ENCODE data around the gene SLC15A3. TPM values are rescaled to one million over a fixed set of nuclear protein-coding genes. Genes with fewer than 3 reads are reported as not detected.

Gene SLC15A3
- total RNA-seq, 2 experiments from 2014 or later: 12.6 to 41.4 TPM

DNA sequence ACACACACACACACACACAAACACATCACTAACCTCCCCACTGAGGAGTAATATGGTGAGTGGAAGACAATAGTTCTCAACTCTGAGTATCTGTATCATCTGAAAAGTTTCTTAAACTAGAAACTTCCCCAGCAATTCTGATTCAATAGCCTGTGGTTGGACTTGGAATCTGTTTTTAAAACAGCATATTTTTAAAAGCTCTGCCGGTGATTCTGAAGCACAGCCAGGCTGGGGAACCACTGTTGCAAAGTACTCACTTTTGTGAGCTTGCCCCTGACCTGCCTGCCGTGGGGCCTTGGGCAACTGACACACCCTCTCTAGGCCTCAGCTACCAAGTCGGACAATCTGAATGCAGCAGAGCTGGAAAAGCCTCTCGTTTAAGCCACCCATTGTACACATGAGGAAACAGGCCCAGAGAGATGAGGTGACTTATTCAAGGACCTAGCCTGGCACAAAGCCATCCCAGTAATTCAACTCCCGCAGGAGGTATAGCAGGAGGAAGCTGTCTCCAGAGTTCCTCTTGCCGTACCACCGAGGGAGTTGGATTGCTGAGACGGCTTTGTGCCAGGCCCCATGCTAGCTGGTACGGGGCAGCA is 8.9 kb downstream of the SLC15A3 start:
- Histone ChIP-seq H4K20me1 (ENCODE audit: insufficient read depth, low read length) (no peaks in the 10 kb centered on the region), H3K4me2 (ENCODE audit: low read length) (no peak overlapping the region), H3K36me3 (ENCODE audit: insufficient read depth, low read length) (peaks cover 20% of the 10 kb centered on the region; the same call in 1 of the 2 replicates), H2AFZ (ENCODE audit: low read length) (no peak overlapping the region), H3K9me3 (ENCODE audit: low read length) (no peaks in the 10 kb centered on the region), H3K79me2 (ENCODE audit: insufficient read depth, low read depth, low read length) (no peaks in the 10 kb centered on the region), H3K27ac (ENCODE audit: low read depth, low read length, poor library complexity, severe bottlenecking) (no peak overlapping the region), H3K9me2 (ENCODE audit: insufficient read depth, low read length) (no peaks in the 10 kb centered on the region), H3K4me1 (ENCODE audit: insufficient read depth, low read length, poor library complexity, severe bottlenecking) (peaks cover 21% of the 10 kb centered on the region), H3K4me3 (ENCODE audit: low read depth, low read length, poor library complexity, severe bottlenecking) (no peak overlapping the region)
- intact Hi-C loops (cut with micrococcal nuclease; ENCODE audit: unreplicated experiment): no loop called here
- BruUV-seq (replicated peaks): no TSS peak
- POLR2A ChIA-PET: interaction anchor here (1.3 kb wide), 1 partner anchor 11 kb away, joined by 3 read pairs; no protein-coding TSS in a partner anchor
- CTCF ChIA-PET (ENCODE audit: unreplicated experiment): no interaction called here
- TF ChIP-seq, protein P1, sequence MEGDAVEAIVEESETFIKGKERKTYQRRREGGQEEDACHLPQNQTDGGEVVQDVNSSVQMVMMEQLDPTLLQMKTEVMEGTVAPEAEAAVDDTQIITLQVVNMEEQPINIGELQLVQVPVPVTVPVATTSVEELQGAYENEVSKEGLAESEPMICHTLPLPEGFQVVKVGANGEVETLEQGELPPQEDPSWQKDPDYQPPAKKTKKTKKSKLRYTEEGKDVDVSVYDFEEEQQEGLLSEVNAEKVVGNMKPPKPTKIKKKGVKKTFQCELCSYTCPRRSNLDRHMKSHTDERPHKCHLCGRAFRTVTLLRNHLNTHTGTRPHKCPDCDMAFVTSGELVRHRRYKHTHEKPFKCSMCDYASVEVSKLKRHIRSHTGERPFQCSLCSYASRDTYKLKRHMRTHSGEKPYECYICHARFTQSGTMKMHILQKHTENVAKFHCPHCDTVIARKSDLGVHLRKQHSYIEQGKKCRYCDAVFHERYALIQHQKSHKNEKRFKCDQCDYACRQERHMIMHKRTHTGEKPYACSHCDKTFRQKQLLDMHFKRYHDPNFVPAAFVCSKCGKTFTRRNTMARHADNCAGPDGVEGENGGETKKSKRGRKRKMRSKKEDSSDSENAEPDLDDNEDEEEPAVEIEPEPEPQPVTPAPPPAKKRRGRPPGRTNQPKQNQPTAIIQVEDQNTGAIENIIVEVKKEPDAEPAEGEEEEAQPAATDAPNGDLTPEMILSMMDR (conservative IDR thresholded peaks at IDR 0.05; ENCODE audit: low read length): no peak
- TF ChIP-seq EZH2phosphoT487 (IDR thresholded peaks at IDR 0.05; ENCODE audit: borderline replicate concordance, low read depth, low read length): no peak
- no peak for DNase-seq (ENCODE audit: low spot score)

DNA sequence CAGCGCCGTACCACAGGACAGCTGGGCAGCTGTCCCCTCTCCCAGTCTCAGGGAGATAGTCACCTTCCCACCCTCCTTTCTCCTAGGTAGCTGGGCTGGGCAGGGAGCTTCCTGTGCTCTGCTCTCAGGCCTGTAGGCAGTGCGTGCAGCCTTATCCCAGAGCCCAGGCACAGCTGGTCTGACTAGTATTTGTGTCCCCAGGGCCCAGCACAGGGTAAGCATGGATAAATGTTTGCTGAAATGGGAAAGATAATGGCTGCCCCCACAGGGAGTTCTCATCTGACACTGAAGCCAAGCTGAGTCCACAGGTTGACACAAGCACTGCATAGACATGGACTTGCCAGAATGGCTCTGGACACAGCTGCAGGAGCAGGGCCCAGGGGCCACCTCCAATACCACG is 9.8 kb downstream of the SLC15A3 start:
- no peaks in the 10 kb centered on the region for H3K9me3 ChIP-seq (ENCODE audit: low read length)
- no TSS peak for BruUV-seq (replicated peaks)
- no peaks in the 10 kb centered on the region for H4K20me1 ChIP-seq (ENCODE audit: insufficient read depth, low read length)
- H3K79me2 ChIP-seq (ENCODE audit: insufficient read depth, low read depth, low read length): no peaks in the 10 kb centered on the region
- peak overlapping the region; percentile 6 for H3K4me3 ChIP-seq (ENCODE audit: low read depth, low read length, poor library complexity, severe bottlenecking)
- no peak overlapping the region for H3K27ac ChIP-seq (ENCODE audit: low read depth, low read length, poor library complexity, severe bottlenecking)
- peaks cover 21% of the 10 kb centered on the region for H3K4me1 ChIP-seq (ENCODE audit: insufficient read depth, low read length, poor library complexity, severe bottlenecking)
- H3K36me3 ChIP-seq (ENCODE audit: insufficient read depth, low read length): peaks cover 20% of the 10 kb centered on the region; the same call in 1 of the 2 replicates
- no peaks in the 10 kb centered on the region for H3K9me2 ChIP-seq (ENCODE audit: insufficient read depth, low read length)
- POLR2A ChIA-PET: interaction anchor here (1.3 kb wide), 1 partner anchor 11 kb away, joined by 3 read pairs; no protein-coding TSS in a partner anchor
- no peak overlapping the region for H2AFZ ChIP-seq (ENCODE audit: low read length)
- intact Hi-C loops (cut with micrococcal nuclease; ENCODE audit: unreplicated experiment): no loop called here
- no peak for DNase-seq (ENCODE audit: low spot score)
- H3K4me2 ChIP-seq (ENCODE audit: low read length): peak overlapping the region; percentile 62
- CTCF ChIA-PET (ENCODE audit: unreplicated experiment): no interaction called here
- TF ChIP-seq EZH2phosphoT487 (IDR thresholded peaks at IDR 0.05; ENCODE audit: borderline replicate concordance, low read depth, low read length): no peak
- TF ChIP-seq, protein P1 (conservative IDR thresholded peaks at IDR 0.05; ENCODE audit: low read length): no peak

Data from OCI-LY7 (cell line).